ENCODE measurements around the gene CREG2. TPM values are rescaled to one million over a fixed set of nuclear protein-coding genes. Genes with fewer than 3 reads are reported as not detected.

Gene CREG2
- total RNA-seq, 4 donors from 2014 or later, result not detected

DNA sequence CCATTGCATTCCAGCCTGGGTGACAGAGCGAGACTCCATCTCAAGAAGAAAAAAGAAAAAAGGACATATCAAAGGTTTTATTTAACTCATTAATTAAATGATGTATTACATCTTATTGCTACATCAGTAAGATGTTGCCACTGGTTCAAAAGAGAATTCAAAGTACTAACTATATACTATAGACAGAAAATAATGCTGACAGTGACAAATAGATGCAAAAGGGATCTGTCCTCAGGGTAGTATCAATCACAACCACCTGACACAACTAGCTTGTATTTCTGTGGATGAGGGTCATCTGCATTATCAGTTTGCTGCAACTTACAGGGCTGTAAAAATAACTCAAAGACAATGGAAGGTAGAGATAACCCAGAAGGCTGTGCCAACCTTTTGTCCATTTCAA, 16.4 kb upstream of the CREG2 start:
- Histone ChIP-seq H3K4me1 (no peaks in the 10 kb centered on the region), H3K4me3 (no peak overlapping the region), H3K27me3 (no peaks in the 10 kb centered on the region), H3K9me3 (no peaks in the 10 kb centered on the region), H3K27ac (replicated peaks in 1 of 4) (no peak overlapping the region), H3K36me3 (no peaks in the 10 kb centered on the region)
- no peak for DNase-seq (ENCODE audit: extremely low spot score)
- TF ChIP-seq POLR2AphosphoS5 (IDR thresholded peaks at IDR 0.05) (no peak), POLR2A (IDR thresholded peaks at IDR 0.05; ENCODE audit: low read depth) (no peak), EP300 (IDR thresholded peaks at IDR 0.05) (no peak)
- TF ChIP-seq, protein P1, sequence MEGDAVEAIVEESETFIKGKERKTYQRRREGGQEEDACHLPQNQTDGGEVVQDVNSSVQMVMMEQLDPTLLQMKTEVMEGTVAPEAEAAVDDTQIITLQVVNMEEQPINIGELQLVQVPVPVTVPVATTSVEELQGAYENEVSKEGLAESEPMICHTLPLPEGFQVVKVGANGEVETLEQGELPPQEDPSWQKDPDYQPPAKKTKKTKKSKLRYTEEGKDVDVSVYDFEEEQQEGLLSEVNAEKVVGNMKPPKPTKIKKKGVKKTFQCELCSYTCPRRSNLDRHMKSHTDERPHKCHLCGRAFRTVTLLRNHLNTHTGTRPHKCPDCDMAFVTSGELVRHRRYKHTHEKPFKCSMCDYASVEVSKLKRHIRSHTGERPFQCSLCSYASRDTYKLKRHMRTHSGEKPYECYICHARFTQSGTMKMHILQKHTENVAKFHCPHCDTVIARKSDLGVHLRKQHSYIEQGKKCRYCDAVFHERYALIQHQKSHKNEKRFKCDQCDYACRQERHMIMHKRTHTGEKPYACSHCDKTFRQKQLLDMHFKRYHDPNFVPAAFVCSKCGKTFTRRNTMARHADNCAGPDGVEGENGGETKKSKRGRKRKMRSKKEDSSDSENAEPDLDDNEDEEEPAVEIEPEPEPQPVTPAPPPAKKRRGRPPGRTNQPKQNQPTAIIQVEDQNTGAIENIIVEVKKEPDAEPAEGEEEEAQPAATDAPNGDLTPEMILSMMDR (IDR thresholded peaks at IDR 0.05), result no peak
- 86% methylated on average over 1 of the region's 1 CpG for WGBS
- intact Hi-C loops (cut with DNase I), result no loop called here

DNA sequence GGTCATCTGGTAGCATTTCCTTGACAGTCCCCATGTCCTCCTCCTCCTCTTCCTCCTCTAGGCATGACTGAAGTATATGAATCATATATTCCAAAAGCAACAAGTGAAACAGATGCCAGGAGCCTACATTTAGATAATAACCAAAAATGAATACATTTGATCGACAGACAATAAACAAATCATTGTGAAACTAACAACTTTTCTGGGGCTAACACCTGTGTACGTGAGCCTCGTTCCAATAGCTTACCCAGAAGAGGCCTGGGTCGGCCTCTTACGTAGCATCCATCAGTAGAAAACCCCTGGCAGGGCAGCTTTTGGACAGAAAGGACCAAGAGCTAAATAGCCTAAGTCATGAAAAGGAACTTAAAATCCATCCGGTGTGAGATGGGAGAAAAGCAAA, 15.3 kb upstream of the CREG2 start:
- no peak overlapping the region for H3K27ac ChIP-seq (replicated peaks in 1 of 4)
- no peaks in the 10 kb centered on the region for H3K4me1 ChIP-seq
- H3K36me3 ChIP-seq, result no peaks in the 10 kb centered on the region
- intact Hi-C loops (cut with DNase I), result no loop called here
- no peak for TF ChIP-seq POLR2A (IDR thresholded peaks at IDR 0.05; ENCODE audit: low read depth)
- TF ChIP-seq EP300 (IDR thresholded peaks at IDR 0.05), result no peak
- no peak for TF ChIP-seq POLR2AphosphoS5 (IDR thresholded peaks at IDR 0.05)
- no peaks in the 10 kb centered on the region for H3K9me3 ChIP-seq
- H3K4me3 ChIP-seq, result no peak overlapping the region
- no peak for DNase-seq (ENCODE audit: extremely low spot score)
- WGBS, result 94% methylated on average over 6 of the region's 6 CpGs
- peaks cover 0 to 8% (median 0%) of the 10 kb centered on the region in 4 donors for H3K27me3 ChIP-seq

DNA sequence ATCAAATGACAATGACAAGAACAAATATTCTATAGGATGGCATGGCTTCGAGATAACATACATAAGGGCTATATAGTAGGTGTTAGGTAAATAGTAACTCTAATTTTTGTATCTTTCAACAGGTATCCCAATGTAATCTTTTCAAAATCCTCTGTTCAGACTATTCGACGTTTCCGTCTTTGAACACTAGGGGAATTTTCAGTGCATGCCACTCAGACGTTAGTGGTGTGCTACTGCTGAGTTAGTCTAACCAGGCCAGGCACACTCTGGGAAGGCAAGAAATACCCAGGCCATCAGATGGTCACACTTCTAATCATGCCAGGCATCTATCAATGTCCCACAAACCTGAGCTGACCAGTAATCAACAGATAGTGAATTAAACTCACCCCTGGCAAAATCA, 14.6 kb upstream of the CREG2 start:
- Histone ChIP-seq H3K4me1 (no peaks in the 10 kb centered on the region), H3K27ac (replicated peaks in 1 of 4) (no peak overlapping the region), H3K36me3 (no peaks in the 10 kb centered on the region), H3K9me3 (no peaks in the 10 kb centered on the region), H3K4me3 (no peak overlapping the region), H3K27me3 (peaks cover 0 to 11% (median 0%) of the 10 kb centered on the region in 4 donors)
- no peak for DNase-seq (ENCODE audit: extremely low spot score)
- intact Hi-C loops (cut with DNase I), result no loop called here
- no peak for TF ChIP-seq POLR2A (IDR thresholded peaks at IDR 0.05; ENCODE audit: low read depth)
- 89% methylated on average over 5 of the region's 5 CpGs for WGBS

DNA sequence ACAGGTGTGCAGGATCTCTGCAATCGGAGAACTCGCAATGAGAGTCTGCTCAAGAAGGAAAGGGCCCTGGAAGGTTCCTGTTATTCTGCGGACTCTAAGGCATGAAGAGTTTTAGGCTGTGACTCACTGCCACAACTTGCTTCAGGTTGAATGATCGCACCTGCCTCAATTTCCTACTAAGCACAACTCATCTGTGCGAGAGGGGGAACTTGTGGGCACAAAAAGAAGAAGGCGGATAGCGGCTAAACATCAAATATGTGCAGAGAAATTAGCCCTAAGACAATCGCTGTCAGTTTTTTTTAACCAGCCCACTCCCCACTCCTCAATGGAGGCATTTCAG, 14.0 kb upstream of the CREG2 start:
- WGBS, result 74% methylated on average over 8 of the region's 8 CpGs
- TF ChIP-seq POLR2A (IDR thresholded peaks at IDR 0.05; ENCODE audit: low read depth) (no peak), POLR2AphosphoS5 (IDR thresholded peaks at IDR 0.05) (no peak), EP300 (IDR thresholded peaks at IDR 0.05) (no peak)
- TF ChIP-seq, protein P1 (IDR thresholded peaks at IDR 0.05), result no peak

DNA sequence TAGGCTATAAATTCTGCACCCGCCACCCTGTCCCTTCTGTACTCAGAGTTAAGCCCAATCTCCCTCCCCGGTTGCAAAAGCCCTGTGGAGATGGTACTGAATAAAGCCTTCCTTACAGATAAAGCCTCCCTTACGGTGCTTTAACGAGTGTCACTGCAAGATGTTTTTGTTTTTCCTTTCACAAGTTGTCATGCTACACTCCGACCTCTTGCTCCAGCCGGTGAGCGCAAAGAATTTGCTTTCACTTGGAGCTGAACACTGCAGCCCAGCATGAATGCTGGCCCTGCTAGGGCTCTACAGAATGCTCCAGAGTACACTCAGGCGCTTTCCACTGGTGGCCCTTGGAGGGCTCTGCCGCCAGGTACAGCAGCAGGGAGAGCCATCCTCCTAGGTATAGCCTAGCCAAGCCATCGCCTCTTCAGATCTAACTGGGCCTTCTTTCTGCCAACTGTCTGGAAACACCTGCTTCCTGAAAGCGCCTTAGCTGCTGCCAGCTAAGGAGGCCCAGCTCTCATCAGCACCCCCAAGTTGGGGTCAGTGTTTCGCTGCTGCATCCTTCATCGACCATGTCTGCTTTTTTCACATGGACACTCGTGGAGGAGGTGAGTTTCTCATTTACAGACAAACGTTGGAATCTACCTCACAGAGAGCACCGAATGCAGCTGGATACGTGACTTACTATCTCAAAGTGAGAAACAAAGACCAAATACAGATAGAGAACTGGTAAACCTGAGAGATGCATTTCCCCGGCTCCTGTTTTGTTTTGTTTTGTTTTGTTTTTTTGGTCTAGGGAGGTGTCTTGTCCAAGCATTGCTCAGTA, 13.4 kb upstream of the CREG2 start:
- no peaks in the 10 kb centered on the region for H3K36me3 ChIP-seq
- no peak overlapping the region for H3K4me3 ChIP-seq
- intact Hi-C loops (cut with DNase I), result no loop called here
- no peak for DNase-seq (ENCODE audit: extremely low spot score)
- H3K27me3 ChIP-seq, result peaks cover 0 to 11% (median 0%) of the 10 kb centered on the region in 4 donors
- 70% methylated on average over 18 of the region's 18 CpGs for WGBS
- TF ChIP-seq POLR2A (IDR thresholded peaks at IDR 0.05; ENCODE audit: low read depth) (no peak), EP300 (IDR thresholded peaks at IDR 0.05) (no peak), POLR2AphosphoS5 (IDR thresholded peaks at IDR 0.05) (no peak)
- no peaks in the 10 kb centered on the region for H3K4me1 ChIP-seq
- H3K9me3 ChIP-seq, result no peaks in the 10 kb centered on the region
- H3K27ac ChIP-seq (replicated peaks in 1 of 4), result no peak overlapping the region

More for the DNA sequence above, 14.0 kb upstream of the CREG2 start:
- Histone ChIP-seq H3K4me3 (no peak overlapping the region), H3K36me3 (no peaks in the 10 kb centered on the region), H3K9me3 (no peaks in the 10 kb centered on the region), H3K27me3 (peaks cover 0 to 11% (median 0%) of the 10 kb centered on the region in 4 donors), H3K4me1 (no peaks in the 10 kb centered on the region), H3K27ac (replicated peaks in 1 of 4) (no peak overlapping the region)
- intact Hi-C loops (cut with DNase I), result no loop called here
- DNase-seq (ENCODE audit: extremely low spot score), result no peak

DNA sequence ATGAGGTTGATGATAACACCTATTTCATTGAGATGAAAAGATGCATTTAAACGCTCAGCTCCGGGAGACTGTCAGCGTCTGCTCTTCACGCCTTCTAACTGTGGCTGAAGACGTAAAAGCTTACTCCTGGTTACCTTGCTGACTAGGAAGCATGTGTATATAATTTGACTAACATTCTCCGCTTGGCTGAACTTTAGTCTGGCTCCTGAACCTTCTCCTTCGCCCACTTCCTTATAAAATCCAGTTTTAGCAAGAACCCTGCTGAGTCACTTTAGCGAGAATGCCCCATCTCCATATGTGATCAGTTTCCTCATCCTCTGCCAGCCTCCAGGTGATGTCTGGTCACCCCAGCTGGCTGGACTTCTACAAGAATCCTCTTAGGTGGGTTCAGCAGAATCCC, 12.7 kb upstream of the CREG2 start:
- intact Hi-C loops (cut with DNase I), result no loop called here
- no peaks in the 10 kb centered on the region for H3K4me1 ChIP-seq
- H3K27ac ChIP-seq (replicated peaks in 1 of 4), result no peak overlapping the region
- no peaks in the 10 kb centered on the region for H3K36me3 ChIP-seq
- TF ChIP-seq, protein P1 (IDR thresholded peaks at IDR 0.05), result no peak
- TF ChIP-seq POLR2A (IDR thresholded peaks at IDR 0.05; ENCODE audit: low read depth) (no peak), EP300 (IDR thresholded peaks at IDR 0.05) (no peak), POLR2AphosphoS5 (IDR thresholded peaks at IDR 0.05) (no peak)
- 80% methylated on average over 8 of the region's 8 CpGs for WGBS
- peaks cover 0 to 11% (median 0%) of the 10 kb centered on the region in 4 donors for H3K27me3 ChIP-seq
- DNase-seq (ENCODE audit: extremely low spot score), result no peak
- H3K4me3 ChIP-seq, result no peak overlapping the region
- no peaks in the 10 kb centered on the region for H3K9me3 ChIP-seq

Data from esophagus muscularis mucosa (tissue), 4 donors.